GM12878 (cell line): ENCODE data around the gene CCDC39. TPM values are rescaled to one million over a fixed set of nuclear protein-coding genes. Genes with fewer than 3 reads are reported as not detected.

ENCODE experiments used
- ATAC-seq: fragments of 200-7000 bp; cut with Tn5 transposase; 3 replicates; pipeline ENCODE4 v1.9.1; 2020; ENCODE audit warnings: mild to moderate bottlenecking, moderate library complexity
- BruUV-seq: library from RNA; stranded (reverse); fragments of 400-500 nt; replicated peaks from 2 replicates; lab custom pipeline; 2021; lab: Mats Ljungman, UMichigan
- CTCF ChIA-PET: fragments of 300-600 bp; sonication (Branson Sonifier 250); formaldehyde crosslinking; extraction: SDS; loops from one replicate; lab custom pipeline; 2021; ENCODE audit warnings: inconsistent platforms; lab: Yijun Ruan, JAX
- POLR2A ChIA-PET: fragments of 350-600 bp; formaldehyde crosslinking; extraction: SDS; loops from one replicate; lab custom pipeline; 2021; ENCODE audit warnings: inconsistent platforms; lab: Charles Lee
- RAD21 ChIA-PET: fragments of 300-600 bp; sonication (Branson Sonifier 250); formaldehyde crosslinking; loops from one replicate; lab custom pipeline; 2023; ENCODE audit warnings: antibody characterized with exemption; ENCODE audit not compliant: unreplicated experiment; lab: Charles Lee
- SMC1A ChIA-PET: fragments of 300-600 bp; sonication (Branson Sonifier 250); formaldehyde crosslinking; loops from one replicate; lab custom pipeline; 2023; ENCODE audit not compliant: unreplicated experiment, uncharacterized antibody; lab: Charles Lee
- DNase-seq: peaks from one replicate; pipeline ENCODE4 v3.0.0-alpha.2; 2011; ENCODE audit warnings: low read depth, low spot score
- FAIRE-seq: peaks from 3 replicates; lab custom pipeline; 2011; peaks lifted over from hg19 to GRCh38; lab: Jason Lieb, UNC
- H2AFZ ChIP-seq: 2 replicates; pipeline ENCODE4 v1.6.0; 2011; ENCODE audit warnings: low read depth, low read length, control low read depth; ENCODE audit not compliant: control insufficient read depth
- H3K27ac ChIP-seq: 2 replicates; pipeline ENCODE4 v1.5.1; 2011; ENCODE audit warnings: control low read depth; ENCODE audit not compliant: control insufficient read depth, insufficient read depth
- H3K27me3 ChIP-seq, 2 experiments: replicated peaks in 1 of 2; 2 replicates each; pipeline versions ENCODE4 v1.6.0 to v1.6.1; 2011; ENCODE audit warnings: low read length in 1 of 2; ENCODE audit not compliant: control insufficient read depth in 2 of 2, insufficient read depth in 2 of 2
- H3K36me3 ChIP-seq, 2 experiments: 2 replicates each; pipeline ENCODE4 v1.5.1; 2011; ENCODE audit warnings: low read length in 1 of 2; ENCODE audit not compliant: control insufficient read depth in 2 of 2, insufficient read depth in 2 of 2
- H3K4me1 ChIP-seq: 2 replicates; pipeline ENCODE4 v1.6.1; 2011; ENCODE audit warnings: mild to moderate bottlenecking, low read length, moderate library complexity, mixed read lengths; ENCODE audit not compliant: control insufficient read depth, insufficient read depth
- H3K4me2 ChIP-seq: 2 replicates; pipeline ENCODE4 v1.6.0; 2011; ENCODE audit warnings: control low read depth; ENCODE audit not compliant: control insufficient read depth, insufficient read depth
- H3K4me3 ChIP-seq: fragments of 200-600 bp; sonication (generic); 2 replicates; pipeline ENCODE4 v1.5.1; 2016
- H3K79me2 ChIP-seq: 2 replicates; pipeline ENCODE4 v1.6.0; 2011; ENCODE audit warnings: low read length; ENCODE audit not compliant: control insufficient read depth, insufficient read depth
- H3K9ac ChIP-seq: 2 replicates; pipeline ENCODE4 v1.8.0; 2011; ENCODE audit warnings: low read length, control low read depth, mixed read lengths; ENCODE audit not compliant: control insufficient read depth, insufficient read depth
- H3K9me3 ChIP-seq: replicated peaks from 3 replicates; pipeline ENCODE4 v1.5.1; 2011; ENCODE audit warnings: mild to moderate bottlenecking, low read length; ENCODE audit not compliant: control insufficient read depth, insufficient read depth
- H4K20me1 ChIP-seq: 2 replicates; pipeline ENCODE4 v1.6.0; 2011; ENCODE audit not compliant: control insufficient read depth, insufficient read depth
- E2F4 ChIP-seq: IDR thresholded peaks from 2 replicates; pipeline ENCODE4 v1.6.1; 2012; ENCODE audit warnings: low read depth, low read length, improper control_type of control experiment
- HSF1 ChIP-seq: fragments of 150-350 bp; IDR thresholded peaks from 2 replicates; pipeline ENCODE4 v1.6.1; 2014; ENCODE audit warnings: mild to moderate bottlenecking, low read depth, low read length
- IKZF1 ChIP-seq: fragments of 450-650 bp; conservative IDR thresholded peaks from 2 replicates; pipeline ENCODE4 v1.6.1; 2017; ENCODE audit warnings: antibody characterized with exemption, mild to moderate bottlenecking
- NRF1 ChIP-seq: conservative IDR thresholded peaks from 2 replicates; pipeline ENCODE4 v1.6.1; 2011; ENCODE audit warnings: mild to moderate bottlenecking, low read depth, low read length, improper control_type of control experiment
- SUZ12 ChIP-seq: fragments of 200-600 bp; sonication (generic); IDR thresholded peaks from one replicate; pipeline ENCODE4 v1.6.1; 2018; ENCODE audit warnings: antibody characterized with exemption, mild to moderate bottlenecking; ENCODE audit not compliant: unreplicated experiment
- ZBTB33 ChIP-seq: fragments of 450-650 bp; IDR thresholded peaks from 2 replicates; pipeline ENCODE4 v1.6.1; 2017; ENCODE audit warnings: mild to moderate bottlenecking
- ZZZ3 ChIP-seq: IDR thresholded peaks from 2 replicates; pipeline ENCODE4 v1.6.1; 2011; ENCODE audit warnings: low read depth; ENCODE audit not compliant: control insufficient read depth, insufficient read length
- WGBS: methylation state at CpG from one replicate; pipeline ENCODE4 v1.1.6; 2016; ENCODE audit warnings: low lambda C conversion rate; ENCODE audit not compliant: insufficient replicate concordance, insufficient coverage; ENCODE audit errors: missing lambda C conversion rate; 5-methylcytosine and 5-hydroxymethylcytosine counted together
- in situ Hi-C: fragments of 300-500 bp; cut with MboI; formaldehyde crosslinking; loops from 9 replicates; pipeline ENCODE4 v1.14.3; 2018; ENCODE audit warnings: mixed read lengths
- intact Hi-C: fragments of 100-400 bp; cut with micrococcal nuclease; formaldehyde crosslinking; loops from one replicate; pipeline ENCODE4 v1.14.2; 2022; ENCODE audit not compliant: unreplicated experiment
- polyA plus RNA-seq, 11 experiments: library from polyadenylated mRNA; depleted of rRNA in 4 of 11; unstranded in 6 of 11; stranded (reverse) in 5 of 11; fragments of >200 nt; fragmentation: Nextera tagmentation in 4 of 11; fragmentation: Illumina TruSeq in 1 of 11; extraction: Ambion mirVana in 4 of 11; extraction: Trizol in 1 of 11; gene quantifications; 1 replicate in 1 of 11; 2 replicates in 10 of 11; pipeline versions ENCODE4 v1.2.1 to v1.2.3, GENCODE V29; 2011 to 2016; ENCODE audit warnings: inconsistent platforms in 2 of 11, missing spikeins in 2 of 11, low read depth in 1 of 11
- total RNA-seq, 4 experiments: library from RNA; depleted of rRNA in 3 of 4; stranded (reverse); fragments of >200 nt in 3 of 4; fragmentation: Illumina TruSeq in 1 of 4; extraction: Trizol in 1 of 4; gene quantifications; 2 replicates each; pipeline versions ENCODE4 v1.2.1 to v1.2.3, GENCODE V29; 2013 to 2021

CCDC39 gene
- total and polyA plus RNA-seq, 10 of the 15 experiments (the other 5 are each of a cell fraction or from before 2014, with no cell fraction given) = 0.10 to 0.69 (median 0.31) TPM

DNA sequence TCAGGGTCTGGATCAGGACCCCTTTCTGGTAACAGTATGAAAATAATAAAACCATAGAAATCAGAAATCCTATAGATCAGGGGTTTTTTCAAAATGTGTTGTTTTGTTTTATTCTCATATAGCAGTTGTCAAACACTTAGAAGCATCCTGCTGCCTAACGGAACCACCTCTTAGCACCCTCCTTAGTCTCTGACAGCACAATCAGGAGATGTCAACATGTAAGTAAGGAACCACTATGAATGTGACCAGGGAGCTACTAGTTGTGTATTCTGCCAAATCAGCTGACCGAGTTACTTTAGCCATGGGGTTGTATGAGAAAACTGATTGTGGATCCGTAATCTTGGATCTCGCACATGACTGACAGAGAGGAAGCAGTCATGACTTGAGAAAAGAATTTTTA, 22.2 kb downstream of the CCDC39 start:
- SMC1A ChIA-PET = interaction anchor here (0.6 to 1.2 kb wide), 4 partner anchors 13 to 540 kb away, joined by 3 to 4 read pairs (median 3); no protein-coding TSS in a partner anchor
- ATAC-seq = peak; percentile 31; the same call in 2 of the 3 replicates
- Histone ChIP-seq H3K4me1 (no peaks in the 10 kb centered on the region), H3K4me3 (no peak overlapping the region), H4K20me1 (no peaks in the 10 kb centered on the region), H3K9ac (no peak overlapping the region), H3K79me2 (no peaks in the 10 kb centered on the region)
- TF ChIP-seq IKZF1 (no peak), HSF1 (no peak), SUZ12 (no peak), E2F4 (no peak), ZBTB33 (no peak), NRF1 (no peak), ZZZ3 (no peak)
- TF ChIP-seq, all 136 proteins: peak for 0
- 40% methylated on average over 4 of the region's 4 CpGs for WGBS
- no peaks in the 10 kb centered on the region for H3K27me3 ChIP-seq
- POLR2A ChIA-PET = interaction anchor here (0.6 kb wide), 1 partner anchor 1096 kb away, joined by 4 read pairs; no protein-coding TSS in a partner anchor
- intact Hi-C loops (no loop called here), in situ Hi-C loops (no loop called here)
- FAIRE-seq (no peak), DNase-seq (no peak)
- H3K9me3 ChIP-seq = no peaks in the 10 kb centered on the region
- H3K4me2 ChIP-seq = no peak overlapping the region
- no peaks in the 10 kb centered on the region for H3K36me3 ChIP-seq
- H2AFZ ChIP-seq = no peak overlapping the region
- no peak overlapping the region for H3K27ac ChIP-seq
- BruUV-seq = no TSS peak
- CTCF ChIA-PET = no interaction called here
- RAD21 ChIA-PET = interaction anchor here (1.1 kb wide), 1 partner anchor 55 kb away, joined by 3 read pairs; the partner anchor contains the start of gene TTC14
